ENCODE results near the gene CFAP54.

CFAP54 gene

GRCh38 chr12:96677363-96677762 lies 188.0 kb downstream of the CFAP54 start:
- no peak overlapping the region for H3K4me3 ChIP-seq (replicated peaks; ENCODE audit: low read depth, low read length)
- DNase-seq (ENCODE audit: extremely low read depth, low read depth) = no peak
- no peak for TF ChIP-seq CTCF (IDR thresholded peaks at IDR 0.05; ENCODE audit: low read depth, low read length, missing control alignments)

GRCh38 chr12:96687719-96688118 lies 198.3 kb downstream of the CFAP54 start:
- DNase-seq (ENCODE audit: extremely low read depth, low read depth) = no peak
- no peak overlapping the region for H3K4me3 ChIP-seq (replicated peaks; ENCODE audit: low read depth, low read length)
- no peak for TF ChIP-seq CTCF (IDR thresholded peaks at IDR 0.05; ENCODE audit: low read depth, low read length, missing control alignments)

- TF ChIP-seq CTCF (IDR thresholded peaks at IDR 0.05; ENCODE audit: low read depth, low read length, missing control alignments) = no peak
- H3K4me3 ChIP-seq (replicated peaks; ENCODE audit: low read depth, low read length) = no peak overlapping the region
- no peak for DNase-seq (ENCODE audit: extremely low read depth, low read depth)
Measured at GRCh38 chr12:96698521-96698920, 209.1 kb downstream of the CFAP54 start.

- H3K4me3 ChIP-seq (replicated peaks; ENCODE audit: low read depth, low read length) = no peak overlapping the region
- no peak for DNase-seq (ENCODE audit: extremely low read depth, low read depth)
- no peak for TF ChIP-seq CTCF (IDR thresholded peaks at IDR 0.05; ENCODE audit: low read depth, low read length, missing control alignments)
Measured at GRCh38 chr12:96698965-96699364, 209.6 kb downstream of the CFAP54 start.

GRCh38 chr12:96701856-96702255 lies 212.5 kb downstream of the CFAP54 start:
- TF ChIP-seq CTCF (IDR thresholded peaks at IDR 0.05; ENCODE audit: low read depth, low read length, missing control alignments) = no peak
- DNase-seq (ENCODE audit: extremely low read depth, low read depth) = no peak
- no peak overlapping the region for H3K4me3 ChIP-seq (replicated peaks; ENCODE audit: low read depth, low read length)

GRCh38 chr12:96710127-96710745 lies 220.9 kb downstream of the CFAP54 start:
- H3K4me3 ChIP-seq (replicated peaks; ENCODE audit: low read depth, low read length) = no peak overlapping the region
- no peak for DNase-seq (ENCODE audit: extremely low read depth, low read depth)
- no peak for TF ChIP-seq CTCF (IDR thresholded peaks at IDR 0.05; ENCODE audit: low read depth, low read length, missing control alignments)

- DNase-seq (ENCODE audit: extremely low read depth, low read depth) = no peak
- TF ChIP-seq CTCF (IDR thresholded peaks at IDR 0.05; ENCODE audit: low read depth, low read length, missing control alignments) = no peak
- H3K4me3 ChIP-seq (replicated peaks; ENCODE audit: low read depth, low read length) = no peak overlapping the region
Measured at GRCh38 chr12:96711364-96711763, 222.0 kb downstream of the CFAP54 start.

Measured in HFF-Myc (cell line).